Endothelial cell of umbilical vein (primary cell): ENCODE measurements around the gene ZNF804B. TPM values are rescaled to one million over a fixed set of nuclear protein-coding genes. Genes with fewer than 3 reads are reported as not detected.

Source experiments
- BruUV-seq: library from RNA; stranded (reverse); fragments of 400-500 nt; replicated peaks from 2 replicates; lab custom pipeline; 2021; lab: Mats Ljungman, UMichigan
- CTCF ChIA-PET: fragments of 300-600, 350-600 bp; sonication (Branson Sonifier 250); formaldehyde crosslinking; loops from one replicate; lab custom pipeline; 2021; ENCODE audit warnings: antibody characterized with exemption, inconsistent platforms; lab: Charles Lee
- POLR2A ChIA-PET: fragments of 300-600, 350-600 bp; sonication (Branson Sonifier 250); formaldehyde crosslinking; loops from one replicate; lab custom pipeline; 2021; ENCODE audit warnings: antibody characterized with exemption, inconsistent platforms; lab: Charles Lee
- DNase-seq: peaks from one replicate; pipeline ENCODE4 v3.0.0-alpha.2; 2011; ENCODE audit warnings: low read depth, low spot score
- FAIRE-seq: peaks from 2 replicates; lab custom pipeline; 2011; peaks lifted over from hg19 to GRCh38; lab: Jason Lieb, UNC
- H2AFZ ChIP-seq: 2 replicates; pipeline ENCODE4 v1.6.0; 2012; ENCODE audit warnings: low read depth, low read length, control low read depth, inconsistent platforms
- H3K27ac ChIP-seq: 2 replicates; pipeline ENCODE4 v1.5.1; 2011; ENCODE audit warnings: low read depth, mild to moderate bottlenecking, control low read depth, low read length, moderate library complexity; ENCODE audit not compliant: insufficient read depth
- H3K27me3 ChIP-seq, 2 experiments: 2 replicates each; pipeline versions ENCODE4 v1.6.0 to v1.6.1; 2011; ENCODE audit warnings: low read length in 2 of 2, mixed read lengths in 1 of 2; ENCODE audit not compliant: control insufficient read depth in 2 of 2, insufficient read depth in 2 of 2
- H3K36me3 ChIP-seq, 2 experiments: 2 replicates in 1 of 2; 3 replicates in 1 of 2; pipeline ENCODE4 v1.5.1; 2011; ENCODE audit warnings: low read length in 2 of 2, mild to moderate bottlenecking in 1 of 2, moderate library complexity in 1 of 2; ENCODE audit not compliant: control insufficient read depth in 2 of 2, insufficient read depth in 2 of 2; ENCODE audit errors: extremely low read depth in 1 of 2
- H3K4me1 ChIP-seq: 3 replicates; pipeline ENCODE4 v1.5.1; 2011; ENCODE audit warnings: mild to moderate bottlenecking, low read length; ENCODE audit not compliant: control insufficient read depth, insufficient read depth; ENCODE audit errors: extremely low read depth
- H3K4me2 ChIP-seq: 2 replicates; pipeline ENCODE4 v1.6.1; 2011; ENCODE audit warnings: low read length, control low read depth, mixed read lengths; ENCODE audit not compliant: insufficient read depth
- H3K4me3 ChIP-seq, 3 experiments: fragments of 200-600 bp in 1 of 3; sonication (generic), shearing (Covaris generic) in 1 of 3; replicated peaks in 1 of 3; 2 replicates each; pipeline ENCODE4 v1.5.1; 2011 to 2016; ENCODE audit warnings: control low read depth in 3 of 3, low read length in 3 of 3, mild to moderate bottlenecking in 2 of 3, inconsistent platforms in 1 of 3, low read depth in 1 of 3, moderate library complexity in 1 of 3; ENCODE audit not compliant: insufficient read depth in 1 of 3
- H3K79me2 ChIP-seq: 2 replicates; pipeline ENCODE4 v1.6.0; 2012; ENCODE audit warnings: low read length, inconsistent platforms; ENCODE audit not compliant: control insufficient read depth, insufficient read depth
- H3K9ac ChIP-seq: replicated peaks from 2 replicates; pipeline ENCODE3; 2011; ENCODE audit warnings: low read length, control low read depth; ENCODE audit not compliant: insufficient read depth; ENCODE audit errors: extremely low read depth
- H3K9me1 ChIP-seq: replicated peaks from 3 replicates; pipeline ENCODE4 v1.6.0; 2011; ENCODE audit warnings: mild to moderate bottlenecking, low read length; ENCODE audit not compliant: control insufficient read depth, insufficient read depth; ENCODE audit errors: extremely low read depth
- H3K9me3 ChIP-seq: replicated peaks from 2 replicates; pipeline ENCODE4 v1.5.1; 2012; ENCODE audit warnings: low read length, inconsistent platforms; ENCODE audit not compliant: control insufficient read depth, insufficient read depth
- H4K20me1 ChIP-seq: replicated peaks from 2 replicates; pipeline ENCODE3; 2011; ENCODE audit warnings: mild to moderate bottlenecking, low read length; ENCODE audit not compliant: control insufficient read depth, insufficient read depth; ENCODE audit errors: extremely low read depth
- CTCF ChIP-seq, 2 donors: IDR thresholded peaks; 1 replicate in 1 of 2; 2 replicates in 1 of 2; pipeline ENCODE4 v1.5.1; 2011; ENCODE audit warnings: low read length in 2 of 2, mild to moderate bottlenecking in 2 of 2, moderate library complexity in 2 of 2, control low read depth in 1 of 2, inconsistent platforms in 1 of 2, low read depth in 1 of 2; ENCODE audit not compliant: insufficient read depth in 1 of 2; ENCODE audit errors: extremely low read depth in 1 of 2
- EZH2 ChIP-seq: IDR thresholded peaks from 2 replicates; pipeline ENCODE4 v1.6.1; 2012; ENCODE audit warnings: borderline replicate concordance, low read depth, mild to moderate bottlenecking, moderate library complexity, low read length, inconsistent platforms; ENCODE audit not compliant: severe bottlenecking
- FOS ChIP-seq: IDR thresholded peaks from 2 replicates; pipeline ENCODE4 v1.6.1; 2011; ENCODE audit warnings: mild to moderate bottlenecking, low read length, moderate library complexity, borderline replicate concordance; ENCODE audit not compliant: insufficient read depth
- GATA2 ChIP-seq: IDR thresholded peaks from 2 replicates; pipeline ENCODE4 v1.7.0; 2011; ENCODE audit warnings: low read depth, mild to moderate bottlenecking, moderate library complexity, mixed read lengths, low read length; ENCODE audit not compliant: insufficient read length, insufficient read depth
- JUN ChIP-seq: IDR thresholded peaks from 2 replicates; pipeline ENCODE4 v1.6.1; 2011; ENCODE audit warnings: borderline replicate concordance, low read depth; ENCODE audit not compliant: insufficient read length, insufficient read depth
- MAX ChIP-seq: IDR thresholded peaks from 2 replicates; pipeline ENCODE4 v1.6.1; 2011; ENCODE audit not compliant: insufficient read depth, insufficient read length
- MYC ChIP-seq: IDR thresholded peaks from one replicate; pipeline ENCODE4 v1.6.1; 2011; ENCODE audit warnings: mild to moderate bottlenecking, low read depth, low read length
- POLR2A ChIP-seq: IDR thresholded peaks from 2 replicates; pipeline ENCODE4 v1.6.1; 2012; ENCODE audit warnings: low read depth, mild to moderate bottlenecking, control low read depth, low read length
- POLR2AphosphoS5 ChIP-seq: IDR thresholded peaks from 2 replicates; pipeline ENCODE4 v1.6.1; 2012; ENCODE audit warnings: low read depth, mild to moderate bottlenecking, control low read depth, low read length, moderate library complexity; ENCODE audit not compliant: insufficient read depth
- dilution Hi-C: fragments of 300-500 bp; cut with MboI; formaldehyde crosslinking; loops from one replicate; pipeline ENCODE4 v1.15.0; 2019; ENCODE audit warnings: low sequenced_read_pairs; ENCODE audit not compliant: extremely low pct_ligation_motif_present
- intact Hi-C: fragments of 100-400 bp; cut with micrococcal nuclease; formaldehyde crosslinking; loops from one replicate; pipeline ENCODE4 v1.10.0; 2022
- polyA plus RNA-seq, 4 experiments: library from polyadenylated mRNA; depleted of rRNA in 3 of 4; stranded (reverse) in 3 of 4; unstranded in 1 of 4; fragments of >200 nt; gene quantifications; 2 replicates each; pipeline versions ENCODE4 v1.2.1 to v1.2.3, GENCODE V29; 2011 to 2012; ENCODE audit warnings: missing spikeins in 1 of 4
- total RNA-seq: library from RNA; stranded (reverse); gene quantifications from 2 replicates; pipeline ENCODE4 v1.2.3, GENCODE V29; 2021

ZNF804B gene
- total and polyA plus RNA-seq, 2 donors (not counting 3 experiments of a cell fraction or from before 2014, with no cell fraction given) = not detected

- no peak overlapping the region for H3K4me2 ChIP-seq
- no peak overlapping the region for H2AFZ ChIP-seq
- no TSS peak for BruUV-seq
- DNase-seq (no peak), FAIRE-seq (no peak)
- H3K9ac ChIP-seq = no peak overlapping the region
- dilution Hi-C loops = no loop called here
- intact Hi-C loops = no loop called here
- H3K4me1 ChIP-seq = no peaks in the 10 kb centered on the region
- H3K4me3 ChIP-seq = no peak overlapping the region
- no peaks in the 10 kb centered on the region for H3K36me3 ChIP-seq
- ChIA-PET CTCF (no interaction called here), POLR2A (no interaction called here)
- no peaks in the 10 kb centered on the region for H3K9me1 ChIP-seq
- no peaks in the 10 kb centered on the region for H3K79me2 ChIP-seq
- no peaks in the 10 kb centered on the region for H3K27me3 ChIP-seq
- H3K9me3 ChIP-seq = no peaks in the 10 kb centered on the region
- no peaks in the 10 kb centered on the region for H4K20me1 ChIP-seq
- TF ChIP-seq CTCF (IDR thresholded peaks at IDR 0.05; ENCODE audit: extremely low read depth in 1 of 2, insufficient read depth in 1 of 2, low read depth in 1 of 2, low read length in 2 of 2) = no peak
- no peak for TF ChIP-seq MAX
- TF ChIP-seq POLR2AphosphoS5 = no peak
- TF ChIP-seq JUN = no peak
- no peak for TF ChIP-seq MYC
- TF ChIP-seq FOS = no peak
- no peak for TF ChIP-seq EZH2
- no peak for TF ChIP-seq POLR2A
- no peak for TF ChIP-seq GATA2
- no peak overlapping the region for H3K27ac ChIP-seq
Observed at GRCh38 chr7:89012016-89012415, 252.5 kb downstream of the ZNF804B start.
